G401 (cell line): Measurements from ENCODE around the gene ANAPC13. TPM values are rescaled to one million over a fixed set of nuclear protein-coding genes. Genes with fewer than 3 reads are reported as not detected.

ENCODE experiments used
- DNase-seq: peaks from one replicate; pipeline ENCODE4 v3.0.0-alpha.2; 2015; ENCODE audit warnings: low spot score
- in situ Hi-C: cut with HindIII; loops from 2 replicates; pipeline ENCODE4 v1.10.0; 2016; ENCODE audit warnings: low sequenced_read_pairs, mixed read lengths
- total RNA-seq: library from RNA; depleted of rRNA; stranded (reverse); fragments of >200 nt; shearing (Covaris generic); gene quantifications from 2 replicates; pipeline ENCODE4 v1.2.3, GENCODE V29; 2014

The ANAPC13 gene
- total RNA-seq, 1 experiment from 2014 or later = 127 TPM

GRCh38 chr3:134485075-134485717 is 589 bp downstream of the ANAPC13 start:
- in situ Hi-C loops = no loop called here
- DNase-seq = no peak

- in situ Hi-C loops = no loop called here
- no peak for DNase-seq
These were observed 2.4 kb downstream of the ANAPC13 start for GRCh38 chr3:134483195-134483900.

- in situ Hi-C loops = no loop called here
- no peak for DNase-seq
These were observed 3.2 kb downstream of the ANAPC13 start for GRCh38 chr3:134482622-134483021.

GRCh38 chr3:134481166-134481565 is 4.6 kb downstream of the ANAPC13 start:
- DNase-seq = no peak
- in situ Hi-C loops = no loop called here

- in situ Hi-C loops = no loop called here
- no peak for DNase-seq
These were observed 5.2 kb downstream of the ANAPC13 start for GRCh38 chr3:134480546-134480945.

- DNase-seq = no peak
- in situ Hi-C loops = no loop called here
These were observed 7.8 kb downstream of the ANAPC13 start for GRCh38 chr3:134477938-134478337.

GRCh38 chr3:134477002-134477401 is 8.8 kb downstream of the ANAPC13 start:
- DNase-seq = no peak
- in situ Hi-C loops = no loop called here

GRCh38 chr3:134476306-134476705 is 9.5 kb downstream of the ANAPC13 start:
- in situ Hi-C loops = no loop called here

GRCh38 chr3:134474956-134475355 is 10.8 kb downstream of the ANAPC13 start:
- no peak for DNase-seq
- in situ Hi-C loops = no loop called here

More at GRCh38 chr3:134476306-134476705, 9.5 kb downstream of the ANAPC13 start:
- DNase-seq = no peak

- peak; percentile 86 for DNase-seq
- in situ Hi-C loops = no loop called here
These were observed 11.8 kb downstream of the ANAPC13 start for GRCh38 chr3:134473868-134474546.

GRCh38 chr3:134472831-134473230 is 13.0 kb downstream of the ANAPC13 start:
- in situ Hi-C loops = no loop called here
- DNase-seq = no peak

- DNase-seq = no peak
- in situ Hi-C loops = no loop called here
These were observed 14.1 kb downstream of the ANAPC13 start for GRCh38 chr3:134471521-134472193.

GRCh38 chr3:134468519-134468918 is 17.3 kb downstream of the ANAPC13 start:
- DNase-seq = no peak
- in situ Hi-C loops = no loop called here

GRCh38 chr3:134466331-134466730 is 19.5 kb downstream of the ANAPC13 start:
- in situ Hi-C loops = no loop called here
- DNase-seq = no peak

GRCh38 chr3:134464689-134465365 is 21.0 kb downstream of the ANAPC13 start:
- no peak for DNase-seq
- in situ Hi-C loops = no loop called here

GRCh38 chr3:134464064-134464688 is 21.6 kb downstream of the ANAPC13 start:
- in situ Hi-C loops = no loop called here

GRCh38 chr3:134463676-134464063 is 22.1 kb downstream of the ANAPC13 start:
- in situ Hi-C loops = no loop called here
- no peak for DNase-seq

More at GRCh38 chr3:134464064-134464688, 21.6 kb downstream of the ANAPC13 start:
- peak; percentile 71 for DNase-seq

- in situ Hi-C loops = no loop called here
These were observed 23.3 kb downstream of the ANAPC13 start for GRCh38 chr3:134462331-134462941.

More at GRCh38 chr3:134462331-134462941, 23.3 kb downstream of the ANAPC13 start:
- DNase-seq = peak; percentile 42
